IMR-90 (cell line): ENCODE data around the gene DENND1C. TPM values are rescaled to one million over a fixed set of nuclear protein-coding genes. Genes with fewer than 3 reads are reported as not detected.
A peak's percentile ranks its signal among the peaks of the same experiment; 100 is the strongest.

Experiments used
- ATAC-seq: fragments of 200-7000 bp; cut with Tn5 transposase; 2 replicates; pipeline ENCODE4 v1.9.1; 2020; ENCODE audit warnings: low read depth, mild to moderate bottlenecking, moderate library complexity
- BruUV-seq: library from RNA; stranded (reverse); fragments of 400-500 nt; replicated peaks from 2 replicates; lab custom pipeline; 2021; lab: Mats Ljungman, UMichigan
- CTCF ChIA-PET: fragments of 300-600 bp; formaldehyde crosslinking; extraction: SDS; loops from one replicate; lab custom pipeline; 2021; ENCODE audit warnings: antibody characterized with exemption; lab: Yijun Ruan, JAX
- POLR2A ChIA-PET: fragments of 300-600 bp; sonication (Branson Sonifier 250); formaldehyde crosslinking; loops from one replicate; lab custom pipeline; 2022; ENCODE audit warnings: antibody characterized with exemption; ENCODE audit not compliant: unreplicated experiment; lab: Charles Lee
- DNase-seq: peaks from one replicate; pipeline ENCODE4 v3.0.0; 2013
- H2AFZ ChIP-seq: replicated peaks from 2 replicates; pipeline ENCODE3; 2013; ENCODE audit warnings: low read length, mild to moderate bottlenecking; ENCODE audit not compliant: poor library complexity
- H2AK5ac ChIP-seq: 2 replicates; pipeline ENCODE4 v1.6.1; 2013; ENCODE audit warnings: low read depth, low read length, inconsistent platforms
- H2AK9ac ChIP-seq: replicated peaks from 2 replicates; pipeline ENCODE3; 2013; ENCODE audit warnings: mild to moderate bottlenecking, low read depth, low read length, moderate library complexity; ENCODE audit not compliant: poor library complexity
- H2BK120ac ChIP-seq: 2 replicates; pipeline ENCODE4 v1.6.1; 2013; ENCODE audit warnings: low read depth, low read length, inconsistent platforms
- H2BK15ac ChIP-seq: 3 replicates; pipeline ENCODE4 v1.6.1; 2013; ENCODE audit warnings: low read depth, low read length, inconsistent platforms
- H2BK20ac ChIP-seq: 2 replicates; pipeline ENCODE4 v1.6.1; 2013; ENCODE audit warnings: low read depth, mild to moderate bottlenecking, inconsistent platforms, low read length, moderate library complexity
- H2BK5ac ChIP-seq: 2 replicates; pipeline ENCODE4 v1.6.1; 2013; ENCODE audit warnings: mild to moderate bottlenecking, low read depth, low read length, inconsistent platforms; ENCODE audit not compliant: poor library complexity, severe bottlenecking
- H3K14ac ChIP-seq: replicated peaks from 2 replicates; pipeline ENCODE4 v1.6.1; 2013; ENCODE audit warnings: low read depth, low read length, inconsistent platforms
- H3K18ac ChIP-seq: 2 replicates; pipeline ENCODE4 v1.6.1; 2013; ENCODE audit warnings: low read depth, low read length, control low read depth
- H3K23ac ChIP-seq: 2 replicates; pipeline ENCODE4 v1.6.1; 2013; ENCODE audit warnings: low read depth, low read length, inconsistent platforms
- H3K27ac ChIP-seq: 2 replicates; pipeline ENCODE4 v1.5.1; 2013; ENCODE audit warnings: mild to moderate bottlenecking, control low read depth, low read length; ENCODE audit not compliant: insufficient read depth
- H3K27me3 ChIP-seq: 2 replicates; pipeline ENCODE4 v1.6.1; 2013; ENCODE audit warnings: low read length; ENCODE audit not compliant: control insufficient read depth, insufficient read depth
- H3K36me3 ChIP-seq: 2 replicates; pipeline ENCODE4 v1.6.1; 2013; ENCODE audit warnings: low read length, mixed read lengths; ENCODE audit not compliant: control insufficient read depth, insufficient read depth
- H3K4ac ChIP-seq: 2 replicates; pipeline ENCODE4 v1.6.1; 2013; ENCODE audit warnings: low read depth, low read length, inconsistent platforms
- H3K4me1 ChIP-seq: 2 replicates; pipeline ENCODE4 v1.6.1; 2013; ENCODE audit warnings: low read length, mixed read lengths; ENCODE audit not compliant: control insufficient read depth, insufficient read depth
- H3K4me2 ChIP-seq: 2 replicates; pipeline ENCODE4 v1.6.1; 2013; ENCODE audit warnings: low read depth, mild to moderate bottlenecking, control low read depth, low read length, moderate library complexity
- H3K4me3 ChIP-seq: 2 replicates; pipeline ENCODE4 v1.5.1; 2013; ENCODE audit warnings: low read depth, mild to moderate bottlenecking, control low read depth, low read length, moderate library complexity; ENCODE audit not compliant: insufficient read depth
- H3K56ac ChIP-seq: 2 replicates; pipeline ENCODE4 v1.6.1; 2013; ENCODE audit warnings: low read length, inconsistent platforms; ENCODE audit not compliant: insufficient read depth; ENCODE audit errors: extremely low read depth
- H3K79me1 ChIP-seq, 2 experiments: 2 replicates each; pipeline ENCODE4 v1.6.1; 2013; ENCODE audit warnings: low read length in 2 of 2, inconsistent platforms in 1 of 2, low read depth in 1 of 2
- H3K9ac ChIP-seq: 2 replicates; pipeline ENCODE4 v1.6.1; 2013; ENCODE audit warnings: low read depth, low read length, control low read depth
- H3K9me1 ChIP-seq: 2 replicates; pipeline ENCODE4 v1.6.1; 2013; ENCODE audit warnings: low read length, inconsistent platforms; ENCODE audit not compliant: insufficient read depth
- H3K9me3 ChIP-seq: 2 replicates; pipeline ENCODE4 v1.6.1; 2013; ENCODE audit warnings: low read length; ENCODE audit not compliant: control insufficient read depth, insufficient read depth
- H4K20me1 ChIP-seq: 2 replicates; pipeline ENCODE4 v1.6.1; 2013; ENCODE audit warnings: low read length, inconsistent platforms; ENCODE audit not compliant: insufficient read depth
- H4K5ac ChIP-seq: 2 replicates; pipeline ENCODE4 v1.6.1; 2013; ENCODE audit warnings: mild to moderate bottlenecking, low read depth, low read length, control low read depth
- H4K8ac ChIP-seq, 2 experiments: 2 replicates each; pipeline ENCODE4 v1.6.1; 2013; ENCODE audit warnings: low read depth in 2 of 2, low read length in 2 of 2, control low read depth in 1 of 2, inconsistent platforms in 1 of 2
- H4K91ac ChIP-seq: 2 replicates; pipeline ENCODE4 v1.6.1; 2013; ENCODE audit warnings: low read depth, low read length, inconsistent platforms; ENCODE audit not compliant: insufficient read depth
- BHLHE40 ChIP-seq: fragments of 150-350 bp; IDR thresholded peaks from 2 replicates; pipeline ENCODE4 v1.6.1; 2016; ENCODE audit warnings: mild to moderate bottlenecking, low read depth, low read length
- FOS ChIP-seq: fragments of 150-350 bp; IDR thresholded peaks from 2 replicates; pipeline ENCODE4 v1.6.1; 2016; ENCODE audit warnings: low read depth, low read length
- MAFK ChIP-seq: IDR thresholded peaks from 2 replicates; pipeline ENCODE4 v1.6.1; 2012; ENCODE audit warnings: low read depth, low read length, improper control_type of control experiment
- MAZ ChIP-seq: IDR thresholded peaks from 2 replicates; pipeline ENCODE4 v1.6.1; 2012; ENCODE audit warnings: low read depth, mild to moderate bottlenecking, low read length, improper control_type of control experiment, moderate library complexity, borderline replicate concordance
- MXI1 ChIP-seq: IDR thresholded peaks from 2 replicates; pipeline ENCODE4 v1.6.1; 2012; ENCODE audit warnings: low read depth, mild to moderate bottlenecking, low read length, moderate library complexity, borderline replicate concordance
- POLR2A ChIP-seq: IDR thresholded peaks from 2 replicates; pipeline ENCODE4 v1.6.1; 2012; ENCODE audit warnings: mild to moderate bottlenecking, low read depth, low read length
- RAD21 ChIP-seq: IDR thresholded peaks from 2 replicates; pipeline ENCODE4 v1.6.1; 2012; ENCODE audit warnings: low read length, improper control_type of control experiment
- RCOR1 ChIP-seq: IDR thresholded peaks from 2 replicates; pipeline ENCODE4 v1.6.1; 2012; ENCODE audit warnings: mild to moderate bottlenecking, low read length, improper control_type of control experiment; ENCODE audit not compliant: insufficient replicate concordance
- RFX5 ChIP-seq: IDR thresholded peaks from 2 replicates; pipeline ENCODE4 v1.8.0; 2012; ENCODE audit warnings: low read depth, mild to moderate bottlenecking, low read length, moderate library complexity
- SMC3 ChIP-seq: fragments of 150-350 bp; IDR thresholded peaks from 2 replicates; pipeline ENCODE4 v1.6.1; 2016; ENCODE audit warnings: low read depth, mild to moderate bottlenecking, antibody characterized with exemption, low read length, moderate library complexity
- WGBS, 2 experiments: methylation state at CpG; one replicate each; pipeline versions ENCODE4 v1.1.5 to v1.1.7; 2013; ENCODE audit warnings: missing lambda C conversion rate in 2 of 2; ENCODE audit not compliant: insufficient read length in 1 of 2; ENCODE audit errors: extremely low coverage in 2 of 2; 5-methylcytosine and 5-hydroxymethylcytosine counted together
- dilution Hi-C: fragments of 300-500 bp; cut with HindIII; formaldehyde crosslinking; loops from one replicate; pipeline ENCODE4 v1.14.3; 2018; ENCODE audit warnings: low sequenced_read_pairs; ENCODE audit not compliant: unreplicated experiment
- in situ Hi-C: fragments of 300-500 bp; cut with MboI; formaldehyde crosslinking; loops from 3 replicates; pipeline ENCODE4 v1.14.3; 2019; ENCODE audit warnings: low sequenced_read_pairs, inconsistent platforms, mixed read lengths
- intact Hi-C: fragments of 100-400 bp; cut with micrococcal nuclease; formaldehyde crosslinking; loops from 2 replicates; pipeline ENCODE4 v1.10.0; 2022
- polyA plus RNA-seq, 3 experiments: library from polyadenylated mRNA; depleted of rRNA; stranded (reverse); fragments of >200 nt; gene quantifications; 2 replicates each; pipeline ENCODE4 v1.2.3, GENCODE V29; 2012; ENCODE audit warnings: low replicate concordance in 1 of 3
- total RNA-seq: library from RNA; depleted of rRNA; stranded (reverse); fragments of >200 nt; gene quantifications from 2 replicates; pipeline ENCODE4 v1.2.3, GENCODE V29; 2012
- TF ChIP-seq, protein P1 (sequence below): fragments of 150-350 bp; IDR thresholded peaks from 2 replicates; pipeline ENCODE4 v1.6.1; 2016; ENCODE audit warnings: low read depth, mild to moderate bottlenecking, low read length, moderate library complexity, borderline replicate concordance

The DENND1C gene
- total and polyA plus RNA-seq, 2 of the 4 experiments (the other 2 are of a cell fraction), result not detected

DNA sequence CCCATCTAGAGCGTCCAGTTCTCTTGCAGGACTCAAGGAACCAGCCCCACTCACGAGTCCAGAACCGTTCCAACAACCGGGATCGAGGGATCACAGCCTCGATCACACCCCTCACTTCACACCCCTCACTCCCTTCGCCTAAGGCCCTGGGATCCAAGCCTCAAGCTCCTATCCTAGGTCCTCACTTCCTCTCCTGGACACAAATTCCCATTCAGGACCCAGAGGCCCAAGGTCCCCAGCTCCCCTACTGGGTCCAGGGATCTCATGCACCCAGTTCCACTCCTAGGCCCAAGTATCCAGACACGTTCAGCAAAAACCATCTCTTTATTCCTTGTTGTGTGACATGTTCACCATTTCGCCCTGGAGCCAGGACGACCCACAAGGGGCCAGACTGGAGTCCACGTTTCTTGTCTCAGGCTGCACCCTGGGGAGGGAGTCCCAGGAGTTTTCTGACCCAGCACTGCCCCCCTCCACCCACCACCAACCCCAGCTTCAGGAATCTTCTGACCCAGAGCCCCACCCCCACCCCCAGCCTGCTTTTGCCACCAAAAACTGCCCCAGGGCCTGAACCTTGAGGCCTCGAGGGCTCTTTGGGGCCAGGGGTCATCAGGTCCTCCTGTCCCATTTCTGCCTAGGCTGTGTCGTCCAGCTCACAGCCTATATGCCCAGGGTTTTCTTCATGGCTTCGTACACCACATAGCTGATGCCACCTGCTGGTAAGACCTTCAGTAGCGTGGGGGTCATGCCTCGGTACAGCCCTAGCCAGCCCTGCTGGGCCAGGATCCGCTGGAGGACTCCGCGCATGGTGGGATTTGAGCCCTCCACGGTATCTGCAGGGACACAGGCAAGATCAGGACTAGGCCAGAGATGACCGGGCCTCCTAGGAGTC, 55.6 kb downstream of the DENND1C start:
- POLR2A ChIA-PET, result no interaction called here
- H3K9me3 ChIP-seq, result peaks cover 3% of the 10 kb centered on the region; the same call in 1 of the 2 replicates
- dilution Hi-C loops, result no loop called here
- peak overlapping the region; percentile 27; the same call in 1 of the 2 replicates for H2BK20ac ChIP-seq
- peak overlapping the region; percentile 70 for H2AK9ac ChIP-seq
- no peak for TF ChIP-seq SMC3
- no peak for TF ChIP-seq MAZ
- TF ChIP-seq, protein P1, sequence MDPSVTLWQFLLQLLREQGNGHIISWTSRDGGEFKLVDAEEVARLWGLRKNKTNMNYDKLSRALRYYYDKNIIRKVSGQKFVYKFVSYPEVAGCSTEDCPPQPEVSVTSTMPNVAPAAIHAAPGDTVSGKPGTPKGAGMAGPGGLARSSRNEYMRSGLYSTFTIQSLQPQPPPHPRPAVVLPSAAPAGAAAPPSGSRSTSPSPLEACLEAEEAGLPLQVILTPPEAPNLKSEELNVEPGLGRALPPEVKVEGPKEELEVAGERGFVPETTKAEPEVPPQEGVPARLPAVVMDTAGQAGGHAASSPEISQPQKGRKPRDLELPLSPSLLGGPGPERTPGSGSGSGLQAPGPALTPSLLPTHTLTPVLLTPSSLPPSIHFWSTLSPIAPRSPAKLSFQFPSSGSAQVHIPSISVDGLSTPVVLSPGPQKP, result no peak
- no peak for TF ChIP-seq FOS
- no peak for TF ChIP-seq BHLHE40
- no peak for TF ChIP-seq MAFK
- TF ChIP-seq POLR2A, result no peak
- no peak for TF ChIP-seq RCOR1
- no peak for TF ChIP-seq RAD21
- no peak for TF ChIP-seq RFX5
- no peak for TF ChIP-seq MXI1
- ATAC-seq (no peak), DNase-seq (no peak)
- no peak overlapping the region for H3K4me3 ChIP-seq
- peak overlapping the region; percentile 95 for H2AFZ ChIP-seq
- peak overlapping the region; percentile 57 for H3K14ac ChIP-seq
- H3K9me1 ChIP-seq, result peaks cover 3% of the 10 kb centered on the region; the same call in 1 of the 2 replicates
- in situ Hi-C loops, result no loop called here
- no TSS peak for BruUV-seq
- H2BK15ac ChIP-seq, result no peak overlapping the region
- H3K36me3 ChIP-seq, result peaks cover 7% of the 10 kb centered on the region
- H3K9ac ChIP-seq, result no peak overlapping the region
- no peak overlapping the region for H3K4me2 ChIP-seq
- peaks cover 31% of the 10 kb centered on the region for H4K20me1 ChIP-seq
- intact Hi-C loops, result loop anchor here (2.0 kb wide), 1 partner anchor 311 kb away; the partner anchor contains the start of gene GPR108
- peak overlapping the region; percentile 40 for H3K27ac ChIP-seq
- peak overlapping the region; percentile 72 for H2AK5ac ChIP-seq
- H3K4ac ChIP-seq, result peak overlapping the region; percentile 76
- H4K8ac ChIP-seq, result peak overlapping the region; percentile 97 to 100
- no peak overlapping the region for H3K23ac ChIP-seq
- CTCF ChIA-PET, result no interaction called here
- peaks cover 2% of the 10 kb centered on the region; the same call in 1 of the 2 replicates for H3K4me1 ChIP-seq
- peaks cover 8% of the 10 kb centered on the region; the same call in 1 of the 2 replicates for H3K27me3 ChIP-seq
- H3K18ac ChIP-seq, result peak overlapping the region; percentile 10; the same call in 1 of the 2 replicates
- peaks cover 0 to 21% of the 10 kb centered on the region in 2 experiments; a peak in 2 of 4 replicates for H3K79me1 ChIP-seq
- no peak overlapping the region; the same call in none of the 2 replicates for H2BK120ac ChIP-seq
- peak overlapping the region; percentile 86 for H4K91ac ChIP-seq
- H3K56ac ChIP-seq, result no peak overlapping the region
- peak overlapping the region; percentile 96 for H4K5ac ChIP-seq
- peak overlapping the region; percentile 16 for H2BK5ac ChIP-seq
- WGBS, 2 experiments, result 98% methylated on average over 10 of the region's 21 CpGs; no CpG with 5 or more reads in 1 of the 2 experiments
